ENCODE data around the gene NHLRC1. TPM values are rescaled to one million over a fixed set of nuclear protein-coding genes. Genes with fewer than 3 reads are reported as not detected.

NHLRC1 gene
- polyA plus RNA-seq, 1 donor from 2014 or later, result 0.40 TPM

GRCh38 chr6:18117136-18117535 is 5.3 kb downstream of the NHLRC1 start:
- no peaks in the 10 kb centered on the region for H3K4me1 Mint-ChIP-seq
- no peak overlapping the region for H3K4me3 Mint-ChIP-seq
- no peaks in the 10 kb centered on the region for H3K36me3 Mint-ChIP-seq
- H3K27me3 Mint-ChIP-seq, result peaks cover 3% of the 10 kb centered on the region
- H3K9me3 Mint-ChIP-seq, result peaks cover 0 to 4% (median 0%) of the 10 kb centered on the region in 3 donors
- no peak overlapping the region for H3K27ac Mint-ChIP-seq

- Mint-ChIP-seq H3K4me3 (no peak overlapping the region), H3K4me1 (no peaks in the 10 kb centered on the region), H3K27ac (no peak overlapping the region), H3K27me3 (peaks cover 7% of the 10 kb centered on the region), H3K9me3 (peaks cover 0 to 4% (median 0%) of the 10 kb centered on the region in 3 donors), H3K36me3 (no peaks in the 10 kb centered on the region)
Observed at GRCh38 chr6:18115356-18115755, 7.1 kb downstream of the NHLRC1 start.

- Mint-ChIP-seq H3K36me3 (peaks cover 2% of the 10 kb centered on the region), H3K27me3 (peaks cover 8% of the 10 kb centered on the region), H3K4me3 (no peak overlapping the region), H3K4me1 (no peaks in the 10 kb centered on the region), H3K9me3 (peaks cover 2 to 17% (median 11%) of the 10 kb centered on the region in 3 donors), H3K27ac (no peak overlapping the region)
Observed at GRCh38 chr6:18110162-18110561, 12.3 kb downstream of the NHLRC1 start.

- Mint-ChIP-seq H3K27me3 (peaks cover 5% of the 10 kb centered on the region), H3K4me1 (no peaks in the 10 kb centered on the region), H3K27ac (no peak overlapping the region), H3K4me3 (no peak overlapping the region), H3K36me3 (peaks cover 2% of the 10 kb centered on the region), H3K9me3 (peaks cover 2 to 17% (median 9%) of the 10 kb centered on the region in 3 donors)
Observed at GRCh38 chr6:18107061-18107460, 15.4 kb downstream of the NHLRC1 start.

- H3K27ac Mint-ChIP-seq, result no peak overlapping the region
- peaks cover 0 to 17% (median 7%) of the 10 kb centered on the region in 3 donors for H3K9me3 Mint-ChIP-seq
- no peaks in the 10 kb centered on the region for H3K4me1 Mint-ChIP-seq
- H3K4me3 Mint-ChIP-seq, result no peak overlapping the region
- peaks cover under 1% of the 10 kb centered on the region for H3K27me3 Mint-ChIP-seq
- H3K36me3 Mint-ChIP-seq, result peaks cover 2% of the 10 kb centered on the region
Observed at GRCh38 chr6:18102783-18103509, 19.5 kb downstream of the NHLRC1 start.

GRCh38 chr6:18101873-18102272 is 20.6 kb downstream of the NHLRC1 start:
- H3K4me1 Mint-ChIP-seq, result no peaks in the 10 kb centered on the region
- peaks cover 2% of the 10 kb centered on the region for H3K36me3 Mint-ChIP-seq

GRCh38 chr6:18101271-18101670 is 21.2 kb downstream of the NHLRC1 start:
- no peak overlapping the region for H3K4me3 Mint-ChIP-seq
- H3K27me3 Mint-ChIP-seq, result peaks cover 4% of the 10 kb centered on the region
- H3K36me3 Mint-ChIP-seq, result peaks cover 2% of the 10 kb centered on the region
- H3K9me3 Mint-ChIP-seq, result peaks cover 0 to 8% (median 5%) of the 10 kb centered on the region in 3 donors
- H3K27ac Mint-ChIP-seq, result peak overlapping the region in 1 of 3 donors; percentile 40
- H3K4me1 Mint-ChIP-seq, result no peaks in the 10 kb centered on the region

More at GRCh38 chr6:18101873-18102272, 20.6 kb downstream of the NHLRC1 start:
- Mint-ChIP-seq H3K27me3 (peaks cover 4% of the 10 kb centered on the region), H3K9me3 (peaks cover 0 to 12% (median 6%) of the 10 kb centered on the region in 3 donors), H3K27ac (no peak overlapping the region), H3K4me3 (no peak overlapping the region)

- Mint-ChIP-seq H3K4me3 (no peak overlapping the region), H3K36me3 (no peaks in the 10 kb centered on the region)
Observed at GRCh38 chr6:18100296-18100695, 22.2 kb downstream of the NHLRC1 start.

GRCh38 chr6:18099511-18099910 is 23.0 kb downstream of the NHLRC1 start:
- Mint-ChIP-seq H3K9me3 (no peaks in the 10 kb centered on the region), H3K4me1 (no peaks in the 10 kb centered on the region), H3K27me3 (peaks cover 4% of the 10 kb centered on the region), H3K36me3 (no peaks in the 10 kb centered on the region), H3K4me3 (no peak overlapping the region), H3K27ac (no peak overlapping the region)

More at GRCh38 chr6:18100296-18100695, 22.2 kb downstream of the NHLRC1 start:
- Mint-ChIP-seq H3K27ac (no peak overlapping the region), H3K9me3 (no peaks in the 10 kb centered on the region), H3K4me1 (no peaks in the 10 kb centered on the region), H3K27me3 (peaks cover 4% of the 10 kb centered on the region)

- no peak overlapping the region for H3K27ac Mint-ChIP-seq
- H3K27me3 Mint-ChIP-seq, result peaks cover 5% of the 10 kb centered on the region
- H3K9me3 Mint-ChIP-seq, result no peaks in the 10 kb centered on the region
- H3K36me3 Mint-ChIP-seq, result no peaks in the 10 kb centered on the region
- no peaks in the 10 kb centered on the region for H3K4me1 Mint-ChIP-seq
- H3K4me3 Mint-ChIP-seq, result no peak overlapping the region
Observed at GRCh38 chr6:18096423-18096822, 26.1 kb downstream of the NHLRC1 start.

- H3K4me1 Mint-ChIP-seq, result peaks cover 0 to 2% (median 0%) of the 10 kb centered on the region in 3 donors
- H3K4me3 Mint-ChIP-seq, result no peak overlapping the region
Observed at GRCh38 chr6:18091382-18091781, 31.1 kb downstream of the NHLRC1 start.

GRCh38 chr6:18090349-18090786 is 32.1 kb downstream of the NHLRC1 start:
- no peak overlapping the region for H3K27ac Mint-ChIP-seq
- H3K27me3 Mint-ChIP-seq, result peaks cover 6% of the 10 kb centered on the region

More at GRCh38 chr6:18091382-18091781, 31.1 kb downstream of the NHLRC1 start:
- no peak overlapping the region for H3K27ac Mint-ChIP-seq
- H3K9me3 Mint-ChIP-seq, result peaks cover 0 to 4% (median 4%) of the 10 kb centered on the region in 3 donors
- H3K27me3 Mint-ChIP-seq, result peaks cover 4% of the 10 kb centered on the region
- H3K36me3 Mint-ChIP-seq, result peaks cover 2% of the 10 kb centered on the region

GRCh38 chr6:18088419-18089296 is 33.8 kb downstream of the NHLRC1 start:
- Mint-ChIP-seq H3K27ac (no peak overlapping the region), H3K4me3 (no peak overlapping the region), H3K9me3 (peaks cover 2 to 4% (median 4%) of the 10 kb centered on the region in 3 donors), H3K27me3 (peaks cover 10% of the 10 kb centered on the region), H3K36me3 (peaks cover 2% of the 10 kb centered on the region), H3K4me1 (peaks cover 0 to 2% (median 0%) of the 10 kb centered on the region in 3 donors)

More at GRCh38 chr6:18090349-18090786, 32.1 kb downstream of the NHLRC1 start:
- Mint-ChIP-seq H3K4me1 (peaks cover 0 to 2% (median 0%) of the 10 kb centered on the region in 3 donors), H3K9me3 (peaks cover 2 to 4% (median 4%) of the 10 kb centered on the region in 3 donors), H3K4me3 (no peak overlapping the region), H3K36me3 (peaks cover 2% of the 10 kb centered on the region)

- Mint-ChIP-seq H3K27ac (no peak overlapping the region), H3K27me3 (peaks cover 8% of the 10 kb centered on the region), H3K4me3 (no peak overlapping the region), H3K9me3 (peaks cover 2 to 4% (median 4%) of the 10 kb centered on the region in 3 donors), H3K4me1 (peaks cover 0 to 2% (median 0%) of the 10 kb centered on the region in 3 donors), H3K36me3 (peaks cover 2% of the 10 kb centered on the region)
Observed at GRCh38 chr6:18087396-18088165, 34.9 kb downstream of the NHLRC1 start.
